ENCODE data around the gene DSG2.

DNA sequence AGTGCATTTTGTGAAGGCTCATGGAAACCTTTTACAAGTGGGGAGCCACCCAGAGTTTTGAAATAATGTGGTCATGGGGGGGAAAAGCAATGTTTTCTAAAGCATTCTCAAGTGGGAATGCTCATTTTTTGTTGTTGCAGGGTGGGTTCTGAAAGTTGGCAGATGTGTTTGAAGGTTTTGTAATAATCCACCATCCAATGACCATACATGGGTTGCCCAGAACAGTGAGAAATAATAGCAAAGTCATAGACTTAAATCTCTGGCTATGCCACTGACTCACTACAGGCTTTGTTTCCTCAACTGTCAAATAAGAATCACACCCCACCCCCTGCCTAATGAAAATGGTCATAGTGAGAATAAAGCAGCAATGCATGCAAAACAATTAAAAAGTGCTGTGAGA lies 47.6 kb upstream of the DSG2 start:
- TF ChIP-seq, protein P1, sequence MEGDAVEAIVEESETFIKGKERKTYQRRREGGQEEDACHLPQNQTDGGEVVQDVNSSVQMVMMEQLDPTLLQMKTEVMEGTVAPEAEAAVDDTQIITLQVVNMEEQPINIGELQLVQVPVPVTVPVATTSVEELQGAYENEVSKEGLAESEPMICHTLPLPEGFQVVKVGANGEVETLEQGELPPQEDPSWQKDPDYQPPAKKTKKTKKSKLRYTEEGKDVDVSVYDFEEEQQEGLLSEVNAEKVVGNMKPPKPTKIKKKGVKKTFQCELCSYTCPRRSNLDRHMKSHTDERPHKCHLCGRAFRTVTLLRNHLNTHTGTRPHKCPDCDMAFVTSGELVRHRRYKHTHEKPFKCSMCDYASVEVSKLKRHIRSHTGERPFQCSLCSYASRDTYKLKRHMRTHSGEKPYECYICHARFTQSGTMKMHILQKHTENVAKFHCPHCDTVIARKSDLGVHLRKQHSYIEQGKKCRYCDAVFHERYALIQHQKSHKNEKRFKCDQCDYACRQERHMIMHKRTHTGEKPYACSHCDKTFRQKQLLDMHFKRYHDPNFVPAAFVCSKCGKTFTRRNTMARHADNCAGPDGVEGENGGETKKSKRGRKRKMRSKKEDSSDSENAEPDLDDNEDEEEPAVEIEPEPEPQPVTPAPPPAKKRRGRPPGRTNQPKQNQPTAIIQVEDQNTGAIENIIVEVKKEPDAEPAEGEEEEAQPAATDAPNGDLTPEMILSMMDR (IDR thresholded peaks at IDR 0.05) = no peak
- TF ChIP-seq POLR2A (IDR thresholded peaks at IDR 0.05) = no peak
